ENCODE measurements around the gene CYTH3.

DNA sequence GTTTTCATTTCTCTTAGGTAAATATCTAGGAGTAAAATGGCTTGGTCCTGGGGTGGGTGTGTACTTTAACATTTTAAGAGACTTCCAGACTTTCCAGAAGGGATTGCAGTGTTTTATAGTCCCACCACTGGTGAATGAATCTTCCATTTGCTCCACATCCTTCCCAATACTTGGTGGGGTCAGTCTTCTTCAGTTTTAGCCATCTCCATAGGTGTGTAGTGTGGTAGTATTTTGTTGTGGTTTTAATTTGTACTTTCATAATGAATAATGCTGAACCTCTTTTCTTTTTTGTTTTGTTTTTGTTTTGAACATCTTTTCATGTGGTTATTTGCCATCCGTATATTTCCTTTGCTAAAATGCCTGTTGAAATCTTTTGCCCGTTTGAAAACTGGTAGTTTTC is 154.9 kb downstream of the CYTH3 start:
- TF ChIP-seq EP300 (IDR thresholded peaks at IDR 0.05) (no peak), POLR2A (IDR thresholded peaks at IDR 0.05) (no peak)
- TF ChIP-seq, protein P1, sequence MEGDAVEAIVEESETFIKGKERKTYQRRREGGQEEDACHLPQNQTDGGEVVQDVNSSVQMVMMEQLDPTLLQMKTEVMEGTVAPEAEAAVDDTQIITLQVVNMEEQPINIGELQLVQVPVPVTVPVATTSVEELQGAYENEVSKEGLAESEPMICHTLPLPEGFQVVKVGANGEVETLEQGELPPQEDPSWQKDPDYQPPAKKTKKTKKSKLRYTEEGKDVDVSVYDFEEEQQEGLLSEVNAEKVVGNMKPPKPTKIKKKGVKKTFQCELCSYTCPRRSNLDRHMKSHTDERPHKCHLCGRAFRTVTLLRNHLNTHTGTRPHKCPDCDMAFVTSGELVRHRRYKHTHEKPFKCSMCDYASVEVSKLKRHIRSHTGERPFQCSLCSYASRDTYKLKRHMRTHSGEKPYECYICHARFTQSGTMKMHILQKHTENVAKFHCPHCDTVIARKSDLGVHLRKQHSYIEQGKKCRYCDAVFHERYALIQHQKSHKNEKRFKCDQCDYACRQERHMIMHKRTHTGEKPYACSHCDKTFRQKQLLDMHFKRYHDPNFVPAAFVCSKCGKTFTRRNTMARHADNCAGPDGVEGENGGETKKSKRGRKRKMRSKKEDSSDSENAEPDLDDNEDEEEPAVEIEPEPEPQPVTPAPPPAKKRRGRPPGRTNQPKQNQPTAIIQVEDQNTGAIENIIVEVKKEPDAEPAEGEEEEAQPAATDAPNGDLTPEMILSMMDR (IDR thresholded peaks at IDR 0.05): no peak

Data from ovary (tissue), 3 donors.